ENCODE results near the gene PDCD1LG2. TPM values are rescaled to one million over a fixed set of nuclear protein-coding genes. Genes with fewer than 3 reads are reported as not detected.
A peak's percentile ranks its signal among the peaks of the same experiment; 100 is the strongest.

Gene PDCD1LG2
- polyA plus RNA-seq, 2 donors: 0.18 to 0.19 TPM

DNA sequence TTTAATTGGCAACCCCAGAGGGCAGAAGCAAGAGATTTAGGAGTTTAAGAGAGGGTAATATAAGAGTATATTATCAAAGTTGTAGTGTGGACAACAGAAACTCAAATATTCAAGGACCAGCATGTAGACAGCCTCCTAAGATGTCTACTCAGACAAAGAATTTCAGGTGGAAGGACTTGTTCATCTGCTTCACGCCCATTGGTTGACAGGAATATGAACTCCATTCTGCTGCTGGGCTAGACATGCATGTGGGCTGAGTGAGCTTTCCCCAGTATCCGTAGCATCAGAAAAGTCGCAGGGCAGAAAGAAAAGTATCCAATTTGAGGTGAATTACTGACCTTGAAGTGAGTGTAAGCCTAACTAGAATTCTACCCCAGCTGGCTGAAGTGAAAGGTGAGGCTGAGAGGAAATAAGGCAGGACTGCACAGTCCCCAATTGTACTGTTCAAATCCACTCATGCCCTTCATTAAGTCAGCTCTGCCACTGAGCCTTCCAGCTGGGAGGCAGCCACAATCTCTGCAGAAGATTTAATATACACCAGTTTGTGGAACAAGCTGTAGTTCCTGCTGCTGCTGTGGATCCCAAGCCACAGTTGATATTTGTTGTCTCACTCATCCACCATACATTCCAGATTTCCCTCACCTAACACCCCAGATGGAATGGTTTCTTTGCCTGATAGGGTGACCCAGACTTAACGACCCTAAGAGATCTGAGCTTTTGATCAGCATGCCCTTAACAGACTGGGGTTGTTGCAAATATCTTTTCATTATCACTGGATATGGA, 41.2 kb downstream of the PDCD1LG2 start:
- Histone ChIP-seq H3K9me3 (ENCODE audit: control insufficient read depth in 2 of 2, insufficient read depth in 1 of 2, low read depth in 1 of 2, low read length in 1 of 2) (no peaks in the 10 kb centered on the region), H3K36me3 (ENCODE audit: control insufficient read depth in 2 of 2, insufficient read depth in 2 of 2, low read length in 1 of 2) (no peaks in the 10 kb centered on the region), H3K27me3 (ENCODE audit: control insufficient read depth in 1 of 2, insufficient read depth in 2 of 2, low read length in 2 of 2) (no peaks in the 10 kb centered on the region), H3K4me1 (ENCODE audit: control insufficient read depth in 2 of 2, insufficient read depth in 2 of 2, low read length in 1 of 2) (peaks cover 3 to 8% of the 10 kb centered on the region in 2 donors), H3K4me3 (ENCODE audit: low read depth in 1 of 2, low read length in 2 of 2) (no peak overlapping the region), H3K27ac (ENCODE audit: low read depth in 2 of 2, low read length in 1 of 2) (no peak overlapping the region)
- 83 to 85% methylated on average over 4 of the region's 4 CpGs for WGBS, 2 donors

GRCh38 chr9:5552301-5552700, 42.0 kb downstream of the PDCD1LG2 start:
- Histone ChIP-seq H3K36me3 (ENCODE audit: control insufficient read depth in 2 of 2, insufficient read depth in 2 of 2, low read length in 1 of 2) (no peaks in the 10 kb centered on the region), H3K4me1 (ENCODE audit: control insufficient read depth in 2 of 2, insufficient read depth in 2 of 2, low read length in 1 of 2) (peaks cover 3 to 8% of the 10 kb centered on the region in 2 donors), H3K9me3 (ENCODE audit: control insufficient read depth in 2 of 2, insufficient read depth in 1 of 2, low read depth in 1 of 2, low read length in 1 of 2) (no peaks in the 10 kb centered on the region), H3K4me3 (ENCODE audit: low read depth in 1 of 2, low read length in 2 of 2) (no peak overlapping the region), H3K27ac (ENCODE audit: low read depth in 2 of 2, low read length in 1 of 2) (no peak overlapping the region), H3K27me3 (ENCODE audit: control insufficient read depth in 1 of 2, insufficient read depth in 2 of 2, low read length in 2 of 2) (no peaks in the 10 kb centered on the region)
- WGBS, 2 donors: 89 to 95% methylated on average over 3 of the region's 3 CpGs

DNA sequence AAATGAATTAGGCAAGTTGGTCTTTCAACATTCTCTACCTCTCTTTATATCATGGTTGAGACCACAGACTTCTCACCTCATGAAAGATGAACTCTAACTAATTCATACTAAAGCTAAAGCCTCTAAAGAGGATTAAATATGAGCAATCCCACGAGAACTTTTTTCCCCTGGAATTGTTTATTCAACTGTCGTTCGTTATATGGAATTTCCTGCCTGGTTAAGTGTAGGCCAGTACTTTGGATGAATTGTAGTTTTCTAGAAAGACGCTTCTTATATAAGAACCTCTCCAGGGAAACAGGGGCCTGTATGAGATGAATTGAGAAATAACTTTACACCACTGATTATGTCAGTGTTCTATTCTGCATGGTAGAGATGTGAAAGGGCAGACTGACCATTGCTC, 42.9 kb downstream of the PDCD1LG2 start:
- peaks cover 5 to 12% of the 10 kb centered on the region in 2 donors for H3K4me1 ChIP-seq (ENCODE audit: control insufficient read depth in 2 of 2, insufficient read depth in 2 of 2, low read length in 1 of 2)
- H3K4me3 ChIP-seq (ENCODE audit: low read depth in 1 of 2, low read length in 2 of 2): no peak overlapping the region
- 56 to 65% methylated on average over 4 of the region's 4 CpGs for WGBS, 2 donors
- H3K27me3 ChIP-seq (ENCODE audit: control insufficient read depth in 1 of 2, insufficient read depth in 2 of 2, low read length in 2 of 2): no peaks in the 10 kb centered on the region
- no peaks in the 10 kb centered on the region for H3K36me3 ChIP-seq (ENCODE audit: control insufficient read depth in 2 of 2, insufficient read depth in 2 of 2, low read length in 1 of 2)
- H3K27ac ChIP-seq (ENCODE audit: low read depth in 2 of 2, low read length in 1 of 2): no peak overlapping the region
- no peaks in the 10 kb centered on the region for H3K9me3 ChIP-seq (ENCODE audit: control insufficient read depth in 2 of 2, insufficient read depth in 1 of 2, low read depth in 1 of 2, low read length in 1 of 2)

- Histone ChIP-seq H3K9me3 (ENCODE audit: control insufficient read depth in 2 of 2, insufficient read depth in 1 of 2, low read depth in 1 of 2, low read length in 1 of 2) (no peaks in the 10 kb centered on the region), H3K27me3 (ENCODE audit: control insufficient read depth in 1 of 2, insufficient read depth in 2 of 2, low read length in 2 of 2) (no peaks in the 10 kb centered on the region), H3K27ac (ENCODE audit: low read depth in 2 of 2, low read length in 1 of 2) (no peak overlapping the region), H3K36me3 (ENCODE audit: control insufficient read depth in 2 of 2, insufficient read depth in 2 of 2, low read length in 1 of 2) (no peaks in the 10 kb centered on the region), H3K4me1 (ENCODE audit: control insufficient read depth in 2 of 2, insufficient read depth in 2 of 2, low read length in 1 of 2) (peaks cover 5 to 15% of the 10 kb centered on the region in 2 donors), H3K4me3 (ENCODE audit: low read depth in 1 of 2, low read length in 2 of 2) (no peak overlapping the region)
- WGBS, 2 donors: 88 to 89% methylated on average over 4 of the region's 4 CpGs
Observed at GRCh38 chr9:5554254-5554653, 43.9 kb downstream of the PDCD1LG2 start.

GRCh38 chr9:5556101-5556705, 45.9 kb downstream of the PDCD1LG2 start:
- Histone ChIP-seq H3K9me3 (ENCODE audit: control insufficient read depth in 2 of 2, insufficient read depth in 1 of 2, low read depth in 1 of 2, low read length in 1 of 2) (no peaks in the 10 kb centered on the region), H3K4me3 (ENCODE audit: low read depth in 1 of 2, low read length in 2 of 2) (no peak overlapping the region), H3K36me3 (ENCODE audit: control insufficient read depth in 2 of 2, insufficient read depth in 2 of 2, low read length in 1 of 2) (no peaks in the 10 kb centered on the region), H3K27me3 (ENCODE audit: control insufficient read depth in 1 of 2, insufficient read depth in 2 of 2, low read length in 2 of 2) (no peaks in the 10 kb centered on the region), H3K27ac (ENCODE audit: low read depth in 2 of 2, low read length in 1 of 2) (peak overlapping the region in 1 of 2 donors; percentile 47), H3K4me1 (ENCODE audit: control insufficient read depth in 2 of 2, insufficient read depth in 2 of 2, low read length in 1 of 2) (peaks cover 2 to 18% of the 10 kb centered on the region in 2 donors)
- WGBS, 2 donors: 76 to 80% methylated on average over 5 of the region's 5 CpGs

DNA sequence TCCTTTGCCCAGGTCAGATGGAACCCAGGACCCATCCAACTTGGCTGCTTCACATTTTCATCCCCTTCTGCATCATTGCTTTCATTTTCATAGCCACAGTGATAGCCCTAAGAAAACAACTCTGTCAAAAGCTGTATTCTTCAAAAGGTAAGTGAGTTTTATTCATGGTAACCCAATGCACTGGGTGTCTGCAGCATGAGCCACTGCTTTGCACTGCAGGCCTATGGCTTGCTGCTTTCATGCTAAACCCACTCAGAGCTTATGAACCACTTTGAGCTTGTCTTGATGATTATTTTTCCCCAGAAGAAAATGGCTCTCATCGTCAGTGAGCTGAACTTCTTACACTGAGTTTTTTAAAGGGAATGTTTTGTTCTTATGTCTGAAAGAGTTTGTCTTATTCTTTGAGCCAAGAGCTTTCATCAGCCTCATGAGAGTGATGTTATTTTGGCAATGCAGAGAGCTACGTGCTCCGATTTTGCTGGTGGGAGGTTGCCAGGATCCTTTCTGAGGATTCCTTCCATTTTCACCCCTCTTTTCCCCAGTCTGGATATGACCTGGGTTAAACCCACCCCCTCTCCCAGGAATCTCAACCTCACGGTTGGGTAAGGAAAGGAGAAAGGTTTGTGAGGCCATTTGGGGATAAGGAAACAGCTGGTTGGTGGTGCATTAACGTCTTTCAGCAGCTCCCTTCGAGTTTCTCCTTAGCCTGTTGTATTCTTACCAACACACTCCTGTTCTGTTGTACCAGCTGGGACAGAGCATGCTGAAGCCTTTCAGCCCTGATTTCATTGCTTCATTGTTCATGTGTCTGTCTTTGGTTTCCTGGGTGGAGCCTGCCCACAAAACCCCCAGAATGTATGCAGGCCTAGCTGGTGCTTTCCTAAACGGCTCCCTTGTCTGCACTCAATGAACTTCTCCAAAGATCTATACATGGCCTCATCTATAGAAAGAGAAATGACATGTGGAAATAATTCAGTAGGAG, 47.6 kb downstream of the PDCD1LG2 start:
- no peaks in the 10 kb centered on the region for H3K9me3 ChIP-seq (ENCODE audit: control insufficient read depth in 2 of 2, insufficient read depth in 1 of 2, low read depth in 1 of 2, low read length in 1 of 2)
- H3K4me1 ChIP-seq (ENCODE audit: control insufficient read depth in 2 of 2, insufficient read depth in 2 of 2, low read length in 1 of 2): peaks cover 2 to 13% of the 10 kb centered on the region in 2 donors
- no peaks in the 10 kb centered on the region for H3K36me3 ChIP-seq (ENCODE audit: control insufficient read depth in 2 of 2, insufficient read depth in 2 of 2, low read length in 1 of 2)
- WGBS, 2 donors: 44 to 53% methylated on average over 7 of the region's 7 CpGs
- H3K27ac ChIP-seq (ENCODE audit: low read depth in 2 of 2, low read length in 1 of 2): peak overlapping the region in 1 of 2 donors; percentile 57
- H3K27me3 ChIP-seq (ENCODE audit: control insufficient read depth in 1 of 2, insufficient read depth in 2 of 2, low read length in 2 of 2): no peaks in the 10 kb centered on the region
- no peak overlapping the region for H3K4me3 ChIP-seq (ENCODE audit: low read depth in 1 of 2, low read length in 2 of 2)

DNA sequence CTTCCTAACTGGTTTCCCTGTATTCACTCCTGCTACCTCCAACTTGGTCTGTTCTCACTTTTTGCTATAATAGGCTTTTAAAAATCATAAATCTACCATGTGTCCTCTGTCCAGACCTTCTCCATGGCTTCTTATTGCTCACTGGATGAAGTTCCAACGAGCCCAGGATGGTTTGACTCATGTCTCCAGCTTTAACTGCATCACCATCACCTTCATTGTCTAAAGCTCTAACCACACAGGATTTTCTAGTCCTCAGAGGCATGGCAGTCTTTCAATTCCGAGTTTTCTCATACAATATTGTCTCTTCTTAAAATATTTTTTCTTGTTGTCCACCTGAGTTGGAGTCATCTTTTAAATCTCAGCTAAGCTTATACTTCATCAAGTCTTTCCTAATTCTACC, 49.3 kb downstream of the PDCD1LG2 start:
- Histone ChIP-seq H3K9me3 (ENCODE audit: control insufficient read depth in 2 of 2, insufficient read depth in 1 of 2, low read depth in 1 of 2, low read length in 1 of 2) (no peaks in the 10 kb centered on the region), H3K36me3 (ENCODE audit: control insufficient read depth in 2 of 2, insufficient read depth in 2 of 2, low read length in 1 of 2) (no peaks in the 10 kb centered on the region), H3K4me1 (ENCODE audit: control insufficient read depth in 2 of 2, insufficient read depth in 2 of 2, low read length in 1 of 2) (peaks cover 2 to 13% of the 10 kb centered on the region in 2 donors), H3K27me3 (ENCODE audit: control insufficient read depth in 1 of 2, insufficient read depth in 2 of 2, low read length in 2 of 2) (no peaks in the 10 kb centered on the region), H3K27ac (ENCODE audit: low read depth in 2 of 2, low read length in 1 of 2) (peak overlapping the region in 1 of 2 donors; percentile 60), H3K4me3 (ENCODE audit: low read depth in 1 of 2, low read length in 2 of 2) (no peak overlapping the region)
- WGBS, 2 donors: 49 to 64% methylated on average over 2 of the region's 2 CpGs

GRCh38 chr9:5560443-5561100, 50.2 kb downstream of the PDCD1LG2 start:
- Histone ChIP-seq H3K27ac (ENCODE audit: low read depth in 2 of 2, low read length in 1 of 2) (peak overlapping the region; percentile 49 to 80), H3K27me3 (ENCODE audit: control insufficient read depth in 1 of 2, insufficient read depth in 2 of 2, low read length in 2 of 2) (no peaks in the 10 kb centered on the region), H3K36me3 (ENCODE audit: control insufficient read depth in 2 of 2, insufficient read depth in 2 of 2, low read length in 1 of 2) (no peaks in the 10 kb centered on the region), H3K4me1 (ENCODE audit: control insufficient read depth in 2 of 2, insufficient read depth in 2 of 2, low read length in 1 of 2) (peaks cover 2 to 13% of the 10 kb centered on the region in 2 donors), H3K4me3 (ENCODE audit: low read depth in 1 of 2, low read length in 2 of 2) (no peak overlapping the region), H3K9me3 (ENCODE audit: control insufficient read depth in 2 of 2, insufficient read depth in 1 of 2, low read depth in 1 of 2, low read length in 1 of 2) (no peaks in the 10 kb centered on the region)
- WGBS, 2 donors: 84 to 93% methylated on average over 4 of the region's 4 CpGs
